ENCODE results near the gene RSAD1.
A peak's percentile ranks its signal among the peaks of the same experiment; 100 is the strongest.
"Not testable (repeated sequence)": the region's sequence is repeated elsewhere in the genome, so short reads cannot be mapped to it uniquely, and the experiment has no call there.

Gene RSAD1

DNA sequence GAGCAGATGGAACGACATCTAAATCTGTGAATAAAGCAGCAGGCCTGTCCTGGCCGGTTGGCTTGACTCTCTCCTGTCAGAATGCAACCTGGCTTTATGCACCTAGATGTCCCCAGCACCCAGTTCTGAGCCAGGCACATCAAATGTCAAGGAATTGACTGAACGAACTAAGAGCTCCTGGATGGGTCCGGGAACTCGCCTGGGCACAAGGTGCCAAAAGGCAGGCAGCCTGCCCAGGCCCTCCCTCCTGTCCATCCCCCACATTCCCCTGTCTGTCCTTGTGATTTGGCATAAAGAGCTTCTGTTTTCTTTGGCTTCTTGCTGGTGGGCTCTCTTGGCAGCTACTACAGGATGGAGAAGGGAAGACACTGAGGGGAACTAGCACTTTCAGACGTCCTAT lies 4.1 kb upstream of the RSAD1 start:
- Mint-ChIP-seq H3K36me3 (ENCODE audit: low read depth) (no peaks in the 10 kb centered on the region), H3K4me3 (no peak overlapping the region), H3K27me3 (peaks cover 14% of the 10 kb centered on the region), H3K4me1 (peaks cover 10% of the 10 kb centered on the region), H3K9me3 (no peaks in the 10 kb centered on the region), H3K27ac (no peak overlapping the region)
- DNase-seq (no peak), ATAC-seq (no peak)

DNA sequence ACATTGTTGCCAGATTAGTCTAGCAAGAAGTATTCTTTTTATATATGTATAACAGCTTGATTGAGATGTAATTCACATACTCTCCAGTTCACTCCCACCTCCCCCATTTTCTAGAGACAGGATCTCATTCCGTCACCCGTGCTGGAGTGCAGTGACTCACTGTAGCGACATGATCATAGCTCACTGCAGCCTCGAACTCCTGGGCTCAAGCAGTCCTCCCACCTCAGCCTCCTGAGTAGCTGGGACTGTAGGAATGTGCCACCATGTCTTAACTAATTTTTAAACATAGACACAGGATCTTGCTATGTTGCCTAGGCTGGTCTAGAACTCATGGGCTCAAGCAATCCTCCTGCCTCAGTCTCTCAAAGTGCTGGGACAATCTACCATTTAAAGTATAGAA lies 3.3 kb upstream of the RSAD1 start:
- Mint-ChIP-seq H3K9me3 (no peaks in the 10 kb centered on the region), H3K4me1 (peaks cover 19% of the 10 kb centered on the region), H3K27ac (no peak overlapping the region), H3K4me3 (no peak overlapping the region), H3K27me3 (peaks cover 11% of the 10 kb centered on the region), H3K36me3 (ENCODE audit: low read depth) (peaks cover 3% of the 10 kb centered on the region)
- ATAC-seq (no peak), DNase-seq (no peak)

DNA sequence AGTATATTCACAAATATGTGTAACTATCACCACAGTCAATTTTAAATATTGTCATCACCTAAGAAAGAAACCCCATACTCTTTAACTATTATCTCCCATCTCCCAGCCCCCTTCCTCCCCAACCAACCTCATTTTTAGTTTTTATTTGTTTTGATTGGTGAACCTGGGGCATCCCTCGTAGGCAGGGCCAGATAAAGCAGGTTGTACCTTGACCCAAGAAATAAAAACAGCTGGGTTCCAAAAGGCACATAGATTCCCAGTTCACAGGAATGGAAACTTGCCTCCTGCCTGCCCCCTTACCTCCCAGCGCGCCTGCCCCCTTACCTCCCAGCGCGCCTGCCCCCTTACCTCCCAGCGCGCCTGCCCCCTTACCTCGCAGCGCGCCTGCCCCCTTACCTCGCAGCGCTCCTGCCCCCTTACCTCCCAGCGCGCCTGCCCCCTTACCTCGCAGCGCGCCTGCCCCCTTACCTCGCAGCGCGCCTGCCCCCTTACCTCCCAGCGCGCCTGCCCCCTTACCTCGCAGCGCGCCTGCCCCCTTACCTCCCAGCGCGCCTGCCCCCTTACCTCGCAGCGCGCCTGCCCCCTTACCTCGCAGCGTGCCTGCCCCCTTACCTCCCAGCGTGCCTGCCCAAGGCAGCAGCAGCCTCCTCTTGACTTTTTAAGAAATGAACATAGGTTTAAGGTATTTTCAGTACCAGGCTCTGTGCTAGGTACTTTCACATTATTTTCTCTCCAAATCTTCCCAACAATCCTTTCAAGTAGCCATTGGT lies 2.7 kb upstream of the RSAD1 start:
- not testable (repeated sequence) for H3K36me3 Mint-ChIP-seq (ENCODE audit: low read depth); ATAC-seq; H3K27ac Mint-ChIP-seq; H3K27me3 Mint-ChIP-seq; H3K9me3 Mint-ChIP-seq; DNase-seq; H3K4me3 Mint-ChIP-seq
- H3K4me1 Mint-ChIP-seq = peaks cover 22% of the 10 kb centered on the region

DNA sequence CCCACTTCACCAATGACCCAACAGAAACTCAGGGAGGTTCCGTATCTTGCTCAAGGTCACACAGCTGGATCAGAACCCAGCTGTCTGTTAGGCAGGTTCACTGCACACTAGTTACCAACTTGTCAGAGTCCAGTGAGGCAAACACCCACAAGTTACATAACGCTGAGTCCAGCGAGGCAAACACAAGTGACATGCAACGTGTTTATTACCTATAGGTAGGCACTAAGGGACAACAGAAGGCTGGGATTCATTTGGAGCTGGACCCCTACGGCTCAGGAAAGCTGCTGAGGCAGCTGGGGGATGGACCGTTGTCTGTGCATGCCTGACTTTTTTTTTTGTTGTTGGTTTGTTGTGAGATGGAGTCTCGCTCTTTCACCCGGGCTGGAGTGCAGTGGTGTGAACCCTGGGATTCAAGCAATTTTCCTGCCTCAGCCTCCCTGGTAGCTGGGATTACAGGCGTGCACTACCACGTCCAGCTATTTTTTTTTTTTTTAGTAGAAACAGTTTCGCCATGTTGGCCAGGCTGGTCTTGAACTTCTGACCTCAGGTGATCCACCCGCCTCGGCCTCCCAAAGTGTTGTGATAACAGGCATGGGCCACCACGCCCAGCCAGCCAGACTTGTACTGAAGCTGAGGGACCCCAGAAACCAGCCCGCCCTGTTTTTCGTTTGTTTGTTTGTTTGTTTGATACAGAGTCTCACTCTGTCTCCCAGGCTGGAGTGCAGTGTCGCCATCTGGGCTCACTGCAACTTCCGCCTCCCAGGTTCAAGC lies 1.9 kb upstream of the RSAD1 start:
- Mint-ChIP-seq H3K27ac (no peak overlapping the region), H3K36me3 (ENCODE audit: low read depth) (peaks cover 3% of the 10 kb centered on the region)

GRCh38 chr17:50477976-50478375 lies 684 bp upstream of the RSAD1 start:
- Mint-ChIP-seq H3K27ac (peak overlapping the region; percentile 94), H3K36me3 (ENCODE audit: low read depth) (peaks cover 8% of the 10 kb centered on the region), H3K27me3 (peaks cover 8% of the 10 kb centered on the region), H3K4me3 (peak overlapping the region; percentile 78), H3K9me3 (no peaks in the 10 kb centered on the region), H3K4me1 (peaks cover 26% of the 10 kb centered on the region)
- DNase-seq = peak; percentile 8
- ATAC-seq = no peak

More for the DNA sequence above, 1.9 kb upstream of the RSAD1 start:
- peaks cover 22% of the 10 kb centered on the region for H3K4me1 Mint-ChIP-seq
- H3K27me3 Mint-ChIP-seq = peaks cover 8% of the 10 kb centered on the region
- H3K4me3 Mint-ChIP-seq = no peak overlapping the region
- no peaks in the 10 kb centered on the region for H3K9me3 Mint-ChIP-seq
- ATAC-seq (no peak), DNase-seq (no peak)

DNA sequence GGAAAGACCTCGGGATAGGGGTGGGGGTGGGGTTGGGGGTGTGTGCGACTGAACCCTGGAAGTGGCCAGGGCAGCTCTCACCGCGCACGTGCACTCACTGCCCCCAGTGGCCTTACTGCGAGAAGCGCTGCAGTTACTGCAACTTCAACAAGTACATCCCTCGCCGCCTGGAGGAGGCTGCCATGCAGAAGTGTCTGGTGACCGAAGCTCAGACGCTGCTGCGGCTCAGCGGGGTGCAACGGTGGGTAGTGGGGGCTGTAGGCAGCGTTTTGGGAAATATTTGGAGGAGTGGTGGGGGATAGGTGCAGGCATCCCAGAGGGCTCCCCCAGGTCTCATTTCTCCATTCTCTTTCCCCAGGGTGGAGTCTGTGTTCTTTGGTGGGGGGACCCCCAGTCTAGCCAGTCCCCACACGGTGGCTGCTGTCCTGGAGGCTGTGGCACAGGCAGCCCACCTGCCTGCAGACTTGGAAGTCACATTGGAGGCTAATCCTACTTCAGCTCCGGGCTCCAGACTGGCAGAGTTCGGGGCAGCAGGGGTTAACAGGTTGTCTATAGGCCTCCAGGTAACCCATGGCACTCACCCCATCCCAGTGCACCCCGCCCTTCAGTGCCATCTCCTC lies 972 bp downstream of the RSAD1 start:
- H3K9me3 Mint-ChIP-seq = no peaks in the 10 kb centered on the region
- peaks cover 26% of the 10 kb centered on the region for H3K4me1 Mint-ChIP-seq
- peak overlapping the region; percentile 87 for H3K27ac Mint-ChIP-seq
- DNase-seq (peak; percentile 68), ATAC-seq (peak; percentile 33)
- peaks cover 18% of the 10 kb centered on the region for H3K36me3 Mint-ChIP-seq (ENCODE audit: low read depth)
- H3K4me3 Mint-ChIP-seq = peak overlapping the region; percentile 90
- H3K27me3 Mint-ChIP-seq = peaks cover 8% of the 10 kb centered on the region

DNA sequence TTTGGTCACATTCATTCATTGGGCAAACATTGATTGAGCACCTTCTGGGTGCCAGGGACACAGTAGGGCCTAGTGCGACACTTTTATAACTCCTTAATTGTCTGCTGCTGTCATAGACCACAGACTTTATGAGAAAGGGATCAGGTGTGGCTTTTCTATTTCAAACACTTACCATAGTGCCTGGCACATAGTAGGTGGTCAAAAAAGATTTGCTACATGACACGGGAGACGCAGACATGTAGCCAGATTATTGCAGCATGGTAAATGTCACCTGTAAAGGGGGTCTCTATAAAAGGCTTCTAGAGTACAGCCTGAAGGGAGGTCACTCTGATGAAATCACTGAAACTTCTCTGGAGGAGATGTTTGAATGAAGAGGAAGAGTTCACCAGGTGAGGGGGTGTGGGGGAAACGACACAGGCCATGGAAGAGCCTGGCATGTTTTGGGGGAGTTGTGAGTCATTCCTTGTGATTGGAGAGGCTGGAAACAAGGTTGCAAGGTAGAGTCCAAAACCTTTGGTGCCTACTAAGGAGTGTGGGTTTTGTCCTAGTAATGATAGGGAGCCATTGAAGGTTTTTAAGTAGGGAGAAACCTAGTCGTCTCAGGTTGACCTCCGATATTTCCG lies 1.6 kb downstream of the RSAD1 start:
- Mint-ChIP-seq H3K36me3 (ENCODE audit: low read depth) (peaks cover 23% of the 10 kb centered on the region), H3K27ac (peak overlapping the region; percentile 37)
- no peak for DNase-seq

DNA sequence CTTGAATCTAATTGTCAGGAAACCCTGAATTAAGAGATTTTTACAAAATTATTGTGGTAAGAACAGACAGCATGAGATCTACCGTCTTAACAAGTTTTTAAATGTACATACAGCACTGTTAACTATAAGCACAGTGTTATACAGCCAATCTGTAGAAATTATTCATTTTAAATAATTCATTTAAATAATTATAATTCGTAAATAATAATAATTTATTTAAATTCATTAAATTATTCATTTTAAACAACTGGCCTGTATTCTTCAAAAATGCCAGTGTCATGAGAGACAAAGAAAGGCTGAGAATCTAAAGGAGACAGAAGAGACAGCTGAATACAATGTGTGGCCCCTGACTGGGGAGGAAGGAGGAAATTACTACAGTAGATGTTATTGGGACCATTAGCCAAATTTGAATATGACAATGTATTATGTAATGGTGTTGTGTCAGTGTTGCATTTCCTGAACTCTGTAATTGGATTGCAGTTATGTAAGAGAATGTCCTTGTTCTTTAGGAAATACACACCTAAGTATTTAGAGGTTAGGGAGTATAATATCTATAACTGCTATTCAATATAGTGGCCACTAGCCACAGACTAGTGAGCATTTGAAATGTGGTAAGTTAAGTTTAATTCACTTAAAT lies 2.3 kb downstream of the RSAD1 start:
- peaks cover 8% of the 10 kb centered on the region for H3K27me3 Mint-ChIP-seq
- peaks cover 26% of the 10 kb centered on the region for H3K4me1 Mint-ChIP-seq
- H3K36me3 Mint-ChIP-seq (ENCODE audit: low read depth) = peaks cover 30% of the 10 kb centered on the region
- no peak overlapping the region for H3K27ac Mint-ChIP-seq
- DNase-seq (no peak), ATAC-seq (no peak)
- no peak overlapping the region for H3K4me3 Mint-ChIP-seq
- no peaks in the 10 kb centered on the region for H3K9me3 Mint-ChIP-seq

More for the DNA sequence above, 1.6 kb downstream of the RSAD1 start:
- peak overlapping the region; percentile 90 for H3K4me3 Mint-ChIP-seq
- H3K9me3 Mint-ChIP-seq = no peaks in the 10 kb centered on the region
- H3K4me1 Mint-ChIP-seq = peaks cover 26% of the 10 kb centered on the region
- H3K27me3 Mint-ChIP-seq = peaks cover 8% of the 10 kb centered on the region
- ATAC-seq = no peak

DNA sequence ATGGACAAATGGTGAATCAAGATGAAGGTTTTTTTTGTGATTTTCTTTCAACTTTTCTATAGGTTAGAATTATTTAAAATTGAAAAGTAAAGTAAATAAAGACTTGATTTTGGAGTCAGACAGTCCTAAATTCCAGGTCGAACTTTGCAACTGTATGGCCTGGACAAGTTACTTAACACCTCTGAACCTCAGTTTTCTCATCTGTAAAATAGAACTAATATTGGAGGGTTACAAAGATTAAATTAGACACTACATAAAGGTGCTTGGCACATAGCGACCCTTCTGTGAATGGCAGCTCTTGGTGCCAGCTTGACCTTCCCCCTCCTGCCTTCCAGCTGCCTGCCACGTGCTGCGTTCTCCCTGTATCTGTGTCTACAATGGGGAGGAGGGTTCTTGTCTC lies 3.0 kb downstream of the RSAD1 start:
- Mint-ChIP-seq H3K36me3 (ENCODE audit: low read depth) (peaks cover 32% of the 10 kb centered on the region), H3K4me1 (peaks cover 26% of the 10 kb centered on the region), H3K9me3 (no peaks in the 10 kb centered on the region), H3K27me3 (peaks cover 3% of the 10 kb centered on the region), H3K4me3 (no peak overlapping the region), H3K27ac (no peak overlapping the region)
- DNase-seq = no peak
- ATAC-seq = no peak

GRCh38 chr17:50482110-50482509 lies 3.5 kb downstream of the RSAD1 start:
- Mint-ChIP-seq H3K27me3 (no peaks in the 10 kb centered on the region), H3K4me3 (no peak overlapping the region), H3K4me1 (peaks cover 26% of the 10 kb centered on the region), H3K27ac (no peak overlapping the region), H3K36me3 (ENCODE audit: low read depth) (peaks cover 32% of the 10 kb centered on the region), H3K9me3 (no peaks in the 10 kb centered on the region)
- DNase-seq (no peak), ATAC-seq (no peak)

GRCh38 chr17:50482516-50482915 lies 3.9 kb downstream of the RSAD1 start:
- Mint-ChIP-seq H3K4me3 (no peak overlapping the region), H3K27ac (peak overlapping the region; percentile 35), H3K36me3 (ENCODE audit: low read depth) (peaks cover 34% of the 10 kb centered on the region), H3K27me3 (no peaks in the 10 kb centered on the region), H3K9me3 (no peaks in the 10 kb centered on the region), H3K4me1 (peaks cover 29% of the 10 kb centered on the region)
- DNase-seq (peak; percentile 85), ATAC-seq (peak; percentile 15)

DNA sequence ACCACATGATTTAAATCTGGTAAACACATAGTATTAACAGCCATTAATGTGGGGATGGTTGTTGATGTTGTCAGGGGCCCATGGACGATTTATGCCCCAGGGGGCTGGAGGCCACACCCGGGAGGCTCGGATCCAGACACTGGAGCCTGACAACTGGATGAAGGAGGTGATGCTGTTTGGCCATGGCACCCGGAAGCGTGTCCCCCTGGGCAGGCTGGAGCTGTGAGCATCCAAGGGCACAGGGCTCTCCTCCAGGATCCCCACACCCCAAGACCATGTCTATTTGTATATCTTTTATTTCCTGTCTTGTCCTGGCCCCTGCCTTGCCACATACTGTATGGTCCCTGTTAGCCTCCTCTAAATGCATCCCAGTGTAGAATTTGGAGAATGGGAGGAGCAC lies 4.6 kb downstream of the RSAD1 start:
- no peak overlapping the region for H3K4me3 Mint-ChIP-seq
- H3K9me3 Mint-ChIP-seq = no peaks in the 10 kb centered on the region
- H3K27me3 Mint-ChIP-seq = no peaks in the 10 kb centered on the region
- peaks cover 34% of the 10 kb centered on the region for H3K36me3 Mint-ChIP-seq (ENCODE audit: low read depth)
- ATAC-seq (no peak), DNase-seq (no peak)
- H3K27ac Mint-ChIP-seq = no peak overlapping the region
- peaks cover 26% of the 10 kb centered on the region for H3K4me1 Mint-ChIP-seq

DNA sequence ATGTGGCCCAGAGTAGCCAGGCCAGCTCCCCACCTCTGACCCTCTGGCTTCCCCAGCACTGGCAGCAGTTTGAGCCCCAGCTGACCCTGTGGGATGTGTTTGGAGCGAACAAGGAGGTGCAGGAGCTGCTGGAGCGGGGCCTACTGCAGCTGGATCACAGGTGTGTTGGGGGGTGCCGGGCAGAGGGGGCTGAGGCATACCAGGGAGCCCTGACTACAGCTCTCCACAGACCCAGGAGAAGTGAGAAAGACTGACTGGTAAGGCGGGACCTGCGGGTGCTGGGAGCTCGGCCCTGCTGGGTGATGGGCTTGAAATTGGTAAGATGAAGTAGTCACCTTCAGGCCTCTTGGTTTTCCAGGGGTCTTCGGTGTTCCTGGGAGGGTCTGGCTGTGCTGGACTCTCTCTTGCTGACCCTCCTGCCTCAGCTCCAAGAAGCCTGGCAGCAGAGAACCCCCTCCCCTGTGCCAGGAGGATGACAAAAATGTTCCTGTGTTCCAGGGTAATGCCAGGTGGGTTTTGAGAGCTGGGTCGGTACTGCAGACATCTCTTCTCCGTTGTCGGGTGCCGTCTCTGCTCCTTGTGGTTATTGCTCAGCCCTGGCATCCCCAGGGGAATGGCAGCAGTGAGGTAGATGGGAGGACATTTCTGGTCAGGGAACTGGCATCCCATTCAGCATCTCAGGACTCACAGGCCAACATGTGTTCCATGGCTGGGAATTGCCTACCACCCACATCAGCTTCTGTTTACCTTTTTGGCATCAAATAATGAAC lies 5.9 kb downstream of the RSAD1 start:
- no peak overlapping the region for H3K27ac Mint-ChIP-seq

More for the DNA sequence above, 5.9 kb downstream of the RSAD1 start:
- no peak overlapping the region for H3K4me3 Mint-ChIP-seq
- ATAC-seq = no peak
- no peaks in the 10 kb centered on the region for H3K27me3 Mint-ChIP-seq
- peaks cover 20% of the 10 kb centered on the region for H3K4me1 Mint-ChIP-seq
- no peaks in the 10 kb centered on the region for H3K9me3 Mint-ChIP-seq
- no peak for DNase-seq
- peaks cover 34% of the 10 kb centered on the region for H3K36me3 Mint-ChIP-seq (ENCODE audit: low read depth)

Measured in activated naive CD8-positive, alpha-beta T cell treated with anti-CD3 and anti-CD28 coated beads, Interleukin-2, amount 50 U/mL, for 24 hours (primary cell).